Ramos (cell line): Measurements from ENCODE around the gene MED27.
"Not testable (repeated sequence)": the region's sequence is repeated elsewhere in the genome, so short reads cannot be mapped to it uniquely, and the experiment has no call there.

ENCODE experiments used
- in situ Hi-C: fragments of 300-500 bp; cut with MboI; formaldehyde crosslinking; loops from one replicate; pipeline ENCODE4 v1.14.3; 2022; ENCODE audit warnings: low sequenced_read_pairs; ENCODE audit not compliant: unreplicated experiment

Gene MED27

GRCh38 chr9:131942146-131942720 is 137.4 kb downstream of the MED27 start:
- in situ Hi-C loops, result no loop called here

GRCh38 chr9:131937451-131937850 is 142.2 kb downstream of the MED27 start:
- in situ Hi-C loops, result no loop called here

DNA sequence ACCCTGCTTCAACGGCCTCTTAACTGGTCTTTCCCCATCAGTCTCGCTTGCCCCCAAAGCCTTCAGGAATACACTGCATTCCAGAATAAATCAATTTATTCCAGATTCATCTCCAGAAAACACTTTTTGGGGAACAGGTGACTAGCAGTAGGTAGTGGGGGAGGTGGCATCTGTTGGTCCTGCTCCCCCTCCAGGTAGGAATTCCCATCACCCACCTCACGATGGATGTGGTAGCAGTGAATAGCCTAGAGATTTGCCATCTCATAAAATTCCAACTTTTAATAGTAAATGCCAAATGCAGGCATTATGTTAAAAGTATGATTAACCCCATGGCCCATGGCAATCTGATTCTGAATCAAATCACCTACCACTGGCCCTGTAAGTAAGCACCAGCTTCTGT is 142.7 kb downstream of the MED27 start:
- in situ Hi-C loops, result no loop called here

- in situ Hi-C loops, result no loop called here
Observed at GRCh38 chr9:131934673-131935072, 145.0 kb downstream of the MED27 start.

DNA sequence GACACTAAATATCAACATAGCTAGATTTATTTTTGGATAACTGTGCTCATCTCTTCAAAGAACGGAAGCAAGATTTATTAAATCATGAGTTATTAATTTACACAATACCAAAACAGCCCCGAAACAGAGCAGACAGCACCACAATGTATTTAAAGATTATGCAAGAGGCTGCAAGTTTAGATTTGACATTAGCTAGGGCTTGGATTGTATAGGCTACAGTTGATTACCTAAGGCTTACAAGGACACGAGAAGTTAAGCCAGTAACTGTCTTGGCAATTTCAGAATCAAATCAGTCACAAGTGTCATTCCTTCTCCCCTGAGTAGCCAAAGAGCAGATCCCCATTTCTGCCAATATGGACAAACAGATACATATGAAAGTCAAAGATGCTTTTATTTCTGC is 152.6 kb downstream of the MED27 start:
- in situ Hi-C loops, result no loop called here

DNA sequence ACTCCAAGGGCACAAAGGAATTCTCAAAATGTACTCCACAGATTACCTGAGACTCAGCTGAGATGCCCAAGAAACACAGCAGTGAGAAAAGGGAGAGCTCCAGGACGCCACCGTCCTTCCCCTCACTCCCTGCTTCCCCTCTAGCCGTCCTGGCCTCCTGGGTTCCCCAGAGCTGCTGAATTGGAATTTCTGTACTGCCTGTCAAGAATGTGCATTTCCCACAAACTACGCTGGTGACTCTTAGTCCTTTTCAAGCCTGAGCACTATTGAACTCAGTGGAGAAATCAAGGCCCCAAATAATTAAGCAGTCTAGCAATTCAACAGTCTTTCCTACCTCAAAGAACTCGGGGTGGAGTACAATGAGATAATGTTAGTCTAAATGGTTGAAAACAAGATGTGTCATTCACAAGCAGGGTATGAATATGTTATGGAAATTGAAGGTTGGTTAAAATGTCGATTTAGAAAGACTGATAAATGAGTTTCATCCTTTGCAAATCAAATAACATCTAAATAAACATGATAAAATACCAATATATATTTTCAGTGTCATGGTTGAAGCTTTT is 153.2 kb downstream of the MED27 start:
- in situ Hi-C loops, result no loop called here

DNA sequence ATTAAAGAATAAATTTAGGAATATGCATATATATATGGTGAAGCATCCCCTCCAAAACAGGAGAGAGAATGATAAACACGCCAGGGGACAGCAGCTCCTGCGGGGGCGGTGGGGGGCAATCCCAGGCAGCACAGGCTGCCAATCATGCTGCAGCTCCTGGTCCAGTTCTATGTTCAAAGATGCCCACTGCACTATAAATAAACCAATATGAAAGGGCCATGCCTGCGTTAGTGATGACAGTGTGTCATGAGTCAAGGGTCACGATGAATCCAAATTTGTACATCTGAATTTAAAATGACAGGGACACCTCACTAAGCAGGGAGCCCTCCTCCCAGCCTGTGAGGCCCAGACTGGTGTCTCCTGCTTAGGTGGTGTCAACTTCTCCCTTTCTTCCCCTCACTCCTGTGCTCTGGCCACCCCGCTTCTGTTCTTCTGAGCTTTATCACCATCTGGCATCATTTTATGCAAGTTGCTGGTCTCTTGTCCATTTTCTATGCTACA is 153.9 kb downstream of the MED27 start:
- in situ Hi-C loops, result no loop called here

- in situ Hi-C loops, result no loop called here
Observed at GRCh38 chr9:131923766-131924165, 155.9 kb downstream of the MED27 start.

DNA sequence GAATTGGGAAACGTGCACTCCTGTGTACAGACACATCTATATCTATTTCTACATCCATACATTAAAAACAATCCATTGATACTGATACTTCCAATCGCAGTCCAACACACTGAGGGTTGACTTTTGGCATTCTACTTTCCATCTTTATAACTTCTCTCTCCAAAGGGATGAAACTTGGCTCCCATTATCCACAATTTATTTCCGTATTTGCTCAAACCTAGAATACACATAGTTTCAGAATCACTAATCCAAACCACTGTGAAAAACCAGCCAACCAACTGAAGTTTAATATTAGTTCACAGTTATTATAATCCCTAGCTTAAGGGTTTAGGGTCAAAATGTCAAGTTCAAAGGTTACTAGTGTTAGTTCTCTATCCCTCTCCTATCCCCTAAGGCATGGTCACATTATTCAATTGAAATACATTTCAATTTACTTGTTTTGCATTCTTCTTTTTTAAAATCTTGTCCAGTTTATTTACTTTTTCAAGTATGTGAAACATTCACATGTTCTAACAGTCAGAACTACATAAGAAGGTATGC is 156.5 kb downstream of the MED27 start:
- in situ Hi-C loops, result no loop called here

DNA sequence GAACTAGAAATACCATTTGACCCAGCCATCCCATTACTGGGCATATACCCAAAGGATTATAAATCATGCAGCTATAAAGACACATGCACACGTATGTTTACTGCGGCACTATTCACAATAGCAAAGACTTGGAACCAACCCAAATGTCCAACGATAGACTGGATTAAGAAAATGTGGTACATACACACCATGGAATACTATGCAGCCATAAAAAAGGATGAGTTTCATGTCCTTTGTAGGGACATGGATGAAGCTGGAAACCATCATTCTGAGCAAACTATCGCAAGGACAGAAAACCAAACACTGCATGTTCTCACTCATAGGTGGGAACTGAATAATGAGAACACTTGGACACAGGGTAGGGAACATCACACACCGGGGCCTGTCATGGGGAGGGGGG is 158.0 kb downstream of the MED27 start:
- in situ Hi-C loops, result not testable (repeated sequence)

DNA sequence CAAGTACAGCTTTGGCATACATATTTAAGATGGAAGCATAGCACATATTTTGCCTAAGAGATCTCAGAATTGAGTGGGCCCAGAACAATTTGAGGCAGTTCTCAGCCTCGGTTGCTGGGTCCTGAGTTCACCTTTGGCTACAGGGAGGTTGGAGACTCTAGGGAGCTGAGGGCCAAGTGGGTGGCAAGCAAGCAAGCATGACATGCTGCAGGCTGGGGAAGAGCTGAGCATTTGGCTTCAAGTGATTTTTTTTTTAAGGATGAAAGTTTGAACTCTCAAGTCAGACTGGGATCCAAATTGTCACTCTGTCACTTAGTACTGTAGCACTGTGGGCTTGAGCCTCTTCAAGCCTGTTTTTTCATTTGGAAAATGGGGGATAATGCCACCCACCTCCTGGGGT is 160.5 kb downstream of the MED27 start:
- in situ Hi-C loops, result no loop called here

- in situ Hi-C loops, result no loop called here
Observed at GRCh38 chr9:131918481-131918880, 161.2 kb downstream of the MED27 start.

GRCh38 chr9:131917009-131917408 is 162.7 kb downstream of the MED27 start:
- in situ Hi-C loops, result no loop called here

DNA sequence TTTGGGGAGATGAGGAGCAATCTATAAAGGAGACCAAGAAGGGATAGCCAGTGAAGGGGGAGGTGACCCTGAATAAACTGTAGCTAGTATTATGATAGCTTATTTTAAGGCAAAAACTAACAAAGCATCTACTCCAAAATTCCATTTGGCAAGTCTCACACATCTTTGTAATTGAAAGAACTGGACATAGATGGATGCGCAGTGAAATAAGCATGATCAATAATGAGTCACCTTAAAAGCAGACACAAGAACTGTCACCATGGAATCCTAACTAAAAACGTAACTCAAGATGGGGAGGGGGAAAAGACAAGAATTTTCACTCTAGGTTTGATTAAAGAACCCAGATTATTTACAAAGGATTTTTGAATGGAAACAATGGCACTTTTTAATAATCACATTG is 164.5 kb downstream of the MED27 start:
- in situ Hi-C loops, result no loop called here

- in situ Hi-C loops, result no loop called here
Observed at GRCh38 chr9:131912671-131913070, 167.0 kb downstream of the MED27 start.

GRCh38 chr9:131912069-131912468 is 167.6 kb downstream of the MED27 start:
- in situ Hi-C loops, result no loop called here

- in situ Hi-C loops, result no loop called here
Observed at GRCh38 chr9:131910572-131910971, 169.1 kb downstream of the MED27 start.

- in situ Hi-C loops, result no loop called here
Observed at GRCh38 chr9:131905144-131905543, 174.5 kb downstream of the MED27 start.

DNA sequence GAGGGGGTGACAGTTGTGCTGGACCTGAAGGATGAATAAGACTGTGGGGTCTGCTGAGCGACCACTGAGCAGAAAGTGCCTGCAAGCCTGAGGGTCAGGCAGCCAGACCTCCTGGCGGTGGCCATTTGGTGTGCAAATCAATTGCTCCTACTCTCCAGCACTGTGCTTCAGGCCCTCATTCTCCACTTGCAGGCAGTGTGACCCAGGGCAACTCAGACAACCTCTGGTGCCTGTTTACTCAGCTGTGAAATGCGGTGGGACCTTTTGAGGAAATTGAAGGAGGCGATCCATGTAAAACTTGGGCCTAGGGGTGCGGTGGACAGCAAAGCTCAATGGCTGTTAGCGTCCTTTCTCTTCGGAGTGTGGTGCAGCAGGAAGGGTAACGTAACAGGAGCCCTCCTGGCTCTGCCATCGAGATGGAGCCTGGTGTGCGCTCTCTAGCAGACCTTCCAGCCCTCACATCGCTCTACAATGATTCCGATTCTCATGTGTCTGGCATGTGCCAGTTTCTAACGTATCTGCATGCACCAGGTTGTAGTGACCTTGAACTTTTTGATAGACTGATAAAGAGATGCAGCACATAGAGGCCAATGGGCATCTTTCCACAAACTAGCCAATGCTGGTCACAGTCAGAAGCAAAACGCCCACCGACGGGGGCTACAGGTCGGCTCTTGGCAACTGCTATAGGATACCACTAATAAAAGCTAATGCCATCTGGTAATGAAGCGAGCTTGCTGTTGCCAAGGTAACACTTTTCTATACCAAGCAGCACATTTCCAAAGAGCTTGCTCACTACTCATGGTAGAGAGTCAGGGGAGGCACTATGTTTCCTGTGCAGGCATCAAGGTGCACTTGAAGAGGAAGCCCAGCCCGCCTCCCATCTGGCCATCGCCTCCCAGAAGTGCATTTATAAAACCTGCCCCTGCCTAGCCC is 180.1 kb downstream of the MED27 start:
- in situ Hi-C loops, result no loop called here

- in situ Hi-C loops, result no loop called here
Observed at GRCh38 chr9:131892902-131893500, 186.7 kb downstream of the MED27 start.
